Fibroblast of skin of left biceps (primary cell): Measurements from ENCODE around the gene VWA8.

Experiments used
- DNase-seq, 2 experiments: peaks; one replicate each; pipeline ENCODE4 v3.0.0-alpha.2; 2013; ENCODE audit warnings: low read depth in 2 of 2

Gene VWA8

DNA sequence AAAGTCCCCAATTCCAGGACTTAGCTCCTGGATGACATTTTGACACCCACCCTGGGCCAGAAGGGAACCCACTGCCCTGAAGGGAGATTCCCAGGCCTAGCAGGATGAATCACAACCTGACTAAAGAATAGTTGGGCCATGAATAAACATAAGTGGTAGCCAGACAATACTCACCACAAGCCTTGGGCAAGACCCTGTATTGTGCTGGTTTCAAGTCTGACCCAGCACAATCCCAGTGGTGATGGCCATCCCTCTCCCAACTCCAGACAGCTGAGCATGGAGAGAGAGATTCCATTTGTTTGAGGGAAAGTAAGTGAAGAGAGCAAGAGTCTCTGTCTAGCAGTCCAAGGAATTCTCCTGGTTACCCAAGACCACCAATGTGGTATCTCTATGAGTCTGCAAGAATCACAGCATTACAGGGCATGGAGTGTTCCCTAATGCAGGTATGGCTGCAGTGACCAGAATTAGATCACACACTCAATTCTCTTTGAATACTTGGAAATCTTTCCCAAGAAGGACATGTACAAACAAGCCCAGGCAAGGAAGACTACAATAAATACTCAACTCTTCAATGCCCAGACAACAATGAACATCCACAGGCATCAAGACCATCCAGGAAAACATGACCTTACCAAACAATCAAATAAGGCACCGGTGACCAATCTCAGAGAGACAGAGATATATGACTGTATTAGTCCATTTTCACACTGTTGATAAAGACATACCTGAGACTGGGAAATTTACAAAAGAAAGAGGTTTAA lies 158.0 kb downstream of the VWA8 start:
- DNase-seq = no peak

DNA sequence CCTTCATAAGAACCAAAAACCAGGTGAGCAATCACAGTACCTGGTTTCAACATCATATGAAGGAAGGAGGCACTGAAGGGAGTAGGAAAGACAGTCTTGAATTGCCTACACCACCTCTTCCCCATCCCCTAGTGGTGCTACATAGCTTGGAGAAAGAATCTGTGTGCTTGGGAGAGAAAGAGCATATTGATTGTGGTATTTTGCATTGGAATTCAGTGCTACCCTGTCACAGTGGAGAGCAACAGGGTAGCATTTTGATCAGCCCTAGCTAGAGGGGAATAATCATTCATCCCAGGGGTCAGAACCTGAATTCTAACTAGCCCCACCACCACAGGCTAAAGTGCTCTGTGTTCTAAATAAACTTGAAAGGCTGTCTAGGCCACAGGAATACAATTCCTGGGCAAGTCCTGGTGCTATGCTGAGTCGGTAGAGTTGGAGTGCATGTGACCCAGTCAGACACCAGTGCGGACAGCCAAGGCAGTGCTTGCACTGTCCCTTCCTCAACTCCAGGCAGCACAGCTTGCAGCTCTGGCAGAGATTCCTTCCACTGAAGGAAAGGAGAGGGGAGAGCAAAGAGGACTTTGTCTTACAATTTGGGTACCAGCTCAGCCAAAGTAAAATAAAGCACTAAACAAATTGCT lies 158.7 kb downstream of the VWA8 start:
- no peak for DNase-seq

DNA sequence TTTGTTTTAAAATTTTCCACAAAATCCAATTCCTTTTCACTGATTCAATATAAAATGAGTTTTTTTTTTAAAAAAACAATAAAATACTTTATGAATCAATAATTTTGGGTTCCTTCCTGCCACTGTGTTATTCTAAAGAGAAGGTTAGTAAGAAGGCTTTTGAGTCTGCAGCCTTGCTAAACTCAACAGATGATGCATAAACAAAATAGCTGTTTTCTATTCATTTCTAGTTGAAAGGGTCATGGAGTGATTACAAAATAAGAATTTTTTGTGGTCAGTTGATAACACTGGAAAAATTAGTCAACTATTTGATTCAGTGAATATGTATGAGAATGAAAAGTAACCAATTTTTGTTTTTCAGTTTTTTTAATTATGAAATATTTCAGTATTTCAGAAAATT lies 169.9 kb downstream of the VWA8 start:
- no peak for DNase-seq

DNA sequence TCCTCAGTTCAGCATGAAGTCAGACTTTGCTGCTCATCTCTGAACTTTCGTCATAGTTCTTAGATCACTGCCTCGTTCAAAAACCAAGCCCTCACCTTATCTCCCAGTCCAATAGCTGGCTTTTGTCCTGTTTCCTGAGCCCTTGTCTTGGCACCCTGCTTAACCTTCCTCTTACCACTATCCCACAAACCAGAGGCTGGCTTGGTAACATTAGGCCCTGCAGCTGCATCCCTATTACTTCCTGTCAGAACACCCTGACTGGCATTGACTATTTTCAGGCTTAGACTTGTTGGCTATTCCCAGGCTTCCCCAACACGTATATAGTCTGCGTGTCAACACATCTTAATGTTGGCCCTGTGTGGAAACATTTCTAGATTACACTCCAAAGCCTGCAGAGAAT lies 172.4 kb downstream of the VWA8 start:
- DNase-seq = no peak

GRCh38 chr13:41785402-41786172 lies 175.3 kb downstream of the VWA8 start:
- DNase-seq = no peak

DNA sequence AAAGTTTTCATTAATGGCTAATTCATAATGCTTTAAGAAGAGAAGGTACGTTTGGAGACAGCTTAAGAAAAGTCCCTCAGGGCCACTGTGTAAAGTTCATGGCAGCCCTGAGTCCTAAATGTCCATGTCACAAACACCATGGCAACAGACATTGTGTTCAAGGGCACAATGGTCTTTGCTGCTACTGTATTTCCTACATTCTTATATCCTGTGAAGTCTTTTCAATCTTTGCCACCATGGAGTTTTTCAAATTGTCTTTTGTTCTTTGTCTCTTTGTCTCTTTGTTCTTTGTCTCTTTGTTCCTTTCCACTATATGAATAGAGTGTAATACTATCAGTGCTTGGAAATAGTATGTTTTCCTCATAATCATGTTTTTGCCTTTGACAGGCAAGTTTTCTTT lies 178.8 kb downstream of the VWA8 start:
- DNase-seq = no peak

DNA sequence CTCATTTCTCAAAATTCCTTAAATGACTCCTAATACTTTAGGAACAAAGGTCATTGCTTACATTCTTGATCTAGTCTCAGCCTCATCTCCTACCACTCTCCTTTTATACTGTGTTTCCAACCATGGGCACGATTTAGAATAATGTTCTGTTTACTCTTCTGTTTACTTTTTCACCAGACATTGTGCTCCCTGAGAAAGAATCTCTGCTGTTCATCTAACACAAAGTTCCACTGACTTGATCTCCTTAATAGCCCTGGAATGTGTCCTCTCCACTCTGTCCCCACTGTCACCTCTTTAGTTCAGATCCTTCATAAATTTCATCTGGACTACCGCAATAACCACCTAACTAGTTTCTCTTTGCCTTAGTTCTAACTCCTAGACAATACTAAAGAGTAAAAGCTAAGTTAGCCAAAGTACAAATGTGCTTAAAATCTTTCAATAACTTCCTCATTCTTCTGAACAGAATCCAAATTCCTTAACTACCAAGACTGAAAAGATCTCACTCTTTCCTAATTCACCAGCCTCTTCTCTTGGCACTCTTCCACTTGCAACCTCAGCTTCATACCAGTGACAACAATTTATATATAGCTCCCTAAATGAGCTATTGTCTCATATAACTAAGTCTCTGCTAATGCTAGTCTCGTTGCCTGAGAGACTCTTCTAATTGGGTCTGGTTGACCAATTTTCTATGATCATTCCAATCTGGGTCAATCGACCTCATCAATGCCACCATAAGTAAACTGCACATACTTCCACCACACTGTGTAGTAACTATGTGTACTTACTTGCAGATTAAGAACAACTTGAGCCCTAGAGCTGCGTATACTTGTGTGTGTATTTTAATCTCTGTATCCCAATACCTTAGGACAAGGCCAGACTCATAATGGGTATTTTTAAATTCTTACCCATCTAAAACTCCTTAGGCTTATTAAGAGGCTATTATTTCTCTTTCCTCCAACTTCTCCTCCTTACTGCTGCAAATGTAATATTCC lies 179.9 kb downstream of the VWA8 start:
- DNase-seq = peak; percentile 89 to 92

- DNase-seq = no peak
These were observed 185.7 kb downstream of the VWA8 start for GRCh38 chr13:41775251-41775650.

DNA sequence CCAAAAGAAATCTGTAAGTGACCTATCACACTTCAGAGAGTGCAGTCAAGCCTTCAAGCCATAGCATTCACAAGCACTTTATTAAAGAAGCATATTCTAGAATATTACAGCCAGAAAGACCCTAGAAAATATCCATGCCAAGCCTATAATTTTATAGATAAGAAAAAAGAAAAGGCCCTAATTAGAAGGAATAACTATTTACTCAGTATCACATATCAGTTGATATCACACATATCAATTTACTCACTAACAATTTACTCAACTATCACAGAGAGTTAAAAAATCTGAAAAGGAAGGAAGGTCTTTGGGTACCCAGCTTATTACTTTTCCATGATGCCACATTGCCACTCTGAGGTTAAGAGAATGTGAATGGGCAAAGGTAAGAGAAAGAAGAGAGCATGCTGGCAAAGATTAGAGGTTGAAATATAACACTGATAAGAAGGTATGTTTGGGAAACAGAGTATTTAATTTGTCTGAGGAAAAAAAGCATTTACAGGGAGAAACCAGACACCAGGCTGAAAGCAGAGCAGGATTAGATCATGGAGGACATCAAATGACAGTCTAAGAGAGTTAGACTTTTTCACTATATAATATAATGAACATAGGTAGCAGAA lies 186.2 kb downstream of the VWA8 start:
- DNase-seq = no peak

DNA sequence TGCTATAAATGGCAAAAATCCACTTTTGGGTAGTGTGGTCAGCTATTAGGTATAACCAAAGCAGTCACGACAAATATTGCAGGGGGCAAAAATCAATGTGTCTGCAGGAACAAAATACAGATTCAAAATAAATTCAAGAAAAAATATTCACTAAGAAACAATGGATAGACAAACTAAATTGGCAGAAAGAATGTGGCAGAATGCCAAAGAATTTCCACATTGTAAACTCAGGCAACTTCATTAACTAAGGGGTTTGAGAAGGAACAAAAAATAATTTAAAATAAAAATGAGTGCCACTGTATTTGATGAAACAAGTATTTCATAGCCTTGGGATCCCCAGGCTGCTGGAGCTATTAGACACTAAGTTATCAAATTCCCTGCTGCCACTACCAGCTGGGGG lies 193.1 kb downstream of the VWA8 start:
- DNase-seq = no peak

DNA sequence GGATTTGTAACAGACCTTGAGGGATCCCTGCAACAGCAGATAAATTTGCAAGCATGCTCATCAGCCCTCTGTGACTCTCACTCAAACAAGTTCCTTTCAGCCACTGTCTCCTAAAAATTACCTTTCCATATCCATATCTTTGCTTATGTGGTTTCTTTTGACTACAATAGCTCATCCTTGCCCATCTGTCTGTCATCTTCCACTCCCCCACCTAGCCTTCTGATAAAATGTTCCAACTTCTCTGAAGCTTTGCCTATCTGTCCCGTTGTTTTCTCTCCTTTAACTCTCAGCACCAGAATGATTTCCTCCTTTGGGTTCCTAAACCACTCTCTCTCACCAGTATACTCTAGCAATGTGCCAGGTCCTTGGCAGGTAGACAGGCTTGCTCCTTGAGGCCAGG lies 194.5 kb downstream of the VWA8 start:
- no peak for DNase-seq

- DNase-seq = no peak
These were observed 195.1 kb downstream of the VWA8 start for GRCh38 chr13:41765813-41766212.

DNA sequence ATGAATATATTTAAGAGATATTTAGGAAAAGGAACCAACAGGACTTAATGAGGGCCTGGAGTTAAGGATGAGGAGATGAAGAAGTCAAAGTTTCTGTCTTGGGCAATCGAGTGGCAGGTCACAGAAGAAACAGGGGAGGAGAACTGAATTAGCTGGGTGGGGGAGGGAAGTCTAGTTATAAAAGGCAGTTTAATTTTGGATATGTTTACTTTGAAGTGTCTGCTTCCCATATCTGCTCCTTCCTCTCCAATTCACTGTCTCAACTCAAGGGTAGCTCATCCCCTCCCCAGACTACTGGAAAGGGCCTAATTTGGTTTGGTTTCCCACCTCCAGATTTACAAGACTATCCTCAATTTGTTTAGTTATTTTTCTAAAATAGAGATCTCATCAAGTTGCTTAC lies 195.9 kb downstream of the VWA8 start:
- no peak for DNase-seq

GRCh38 chr13:41764558-41764957 lies 196.4 kb downstream of the VWA8 start:
- no peak for DNase-seq

- DNase-seq = no peak
These were observed 197.1 kb downstream of the VWA8 start for GRCh38 chr13:41763782-41764181.

GRCh38 chr13:41762796-41763195 lies 198.1 kb downstream of the VWA8 start:
- no peak for DNase-seq

DNA sequence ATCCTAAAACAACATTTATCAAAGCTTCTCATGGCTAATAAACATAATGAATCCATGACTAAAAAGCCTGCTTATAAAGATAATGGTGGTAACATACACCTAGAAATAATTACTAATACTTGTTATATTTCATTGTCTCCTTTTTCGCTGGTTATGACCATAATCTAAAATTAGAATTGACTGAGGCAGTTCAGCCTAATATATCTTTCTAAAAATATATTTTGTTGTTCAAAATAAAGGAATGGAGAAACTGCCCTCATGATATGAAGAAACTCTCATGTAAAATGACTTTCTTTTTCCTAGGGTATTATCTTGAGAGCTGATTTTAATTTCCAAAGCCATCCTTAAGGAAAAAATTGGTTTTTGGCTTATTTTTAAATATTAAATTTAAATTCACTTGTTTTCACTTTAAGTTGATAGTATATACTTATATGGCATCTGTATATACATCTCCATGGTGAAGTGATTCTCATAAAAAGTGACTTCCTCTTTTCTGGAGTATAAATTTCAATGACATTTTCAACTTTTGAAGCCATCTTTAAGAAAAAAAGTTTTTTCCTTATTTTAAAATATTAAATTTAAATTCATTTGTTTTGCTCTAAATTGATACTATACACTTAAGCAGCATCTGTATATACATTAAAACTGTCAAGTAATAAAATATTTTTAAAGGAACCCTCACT lies 204.6 kb downstream of the VWA8 start:
- DNase-seq = no peak

DNA sequence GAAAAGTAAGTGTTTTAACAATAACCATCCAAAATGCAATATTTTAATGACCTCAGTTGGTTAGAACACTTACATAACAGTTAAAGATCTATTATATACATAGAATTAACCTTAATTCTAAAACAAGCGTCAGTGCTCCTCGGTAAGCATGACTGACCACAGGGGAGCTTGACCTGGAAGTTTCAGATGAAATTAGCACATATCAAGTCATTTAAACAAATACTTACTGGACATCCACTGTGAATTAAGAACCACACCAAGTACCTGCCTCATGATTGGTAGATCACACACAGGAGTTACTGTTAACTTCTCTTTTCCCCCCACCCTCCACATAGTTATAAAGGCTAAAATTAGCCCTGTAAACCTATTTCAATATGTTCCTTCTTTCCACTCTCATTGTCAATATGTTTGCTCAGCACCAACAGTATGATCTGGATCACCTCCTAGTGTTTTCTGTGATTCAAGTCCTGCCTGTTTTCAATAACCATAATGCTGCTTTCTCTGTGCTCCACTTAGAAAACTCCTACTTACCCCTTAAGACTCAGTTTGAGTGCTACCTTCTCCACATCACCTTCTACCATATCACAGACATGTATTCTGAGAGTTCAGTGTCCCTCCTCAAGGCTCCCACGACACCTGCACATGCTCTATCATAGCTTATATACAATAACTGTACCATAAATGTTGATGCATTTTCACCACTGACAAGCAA lies 209.0 kb downstream of the VWA8 start:
- DNase-seq = no peak

- peak in 1 of 2 experiments; percentile 14 for DNase-seq
These were observed 209.6 kb downstream of the VWA8 start for GRCh38 chr13:41751277-41751676.

GRCh38 chr13:41746259-41746658 lies 214.7 kb downstream of the VWA8 start:
- peak; percentile 16 to 17 for DNase-seq
